ENCODE data around the gene MGP.

DNA sequence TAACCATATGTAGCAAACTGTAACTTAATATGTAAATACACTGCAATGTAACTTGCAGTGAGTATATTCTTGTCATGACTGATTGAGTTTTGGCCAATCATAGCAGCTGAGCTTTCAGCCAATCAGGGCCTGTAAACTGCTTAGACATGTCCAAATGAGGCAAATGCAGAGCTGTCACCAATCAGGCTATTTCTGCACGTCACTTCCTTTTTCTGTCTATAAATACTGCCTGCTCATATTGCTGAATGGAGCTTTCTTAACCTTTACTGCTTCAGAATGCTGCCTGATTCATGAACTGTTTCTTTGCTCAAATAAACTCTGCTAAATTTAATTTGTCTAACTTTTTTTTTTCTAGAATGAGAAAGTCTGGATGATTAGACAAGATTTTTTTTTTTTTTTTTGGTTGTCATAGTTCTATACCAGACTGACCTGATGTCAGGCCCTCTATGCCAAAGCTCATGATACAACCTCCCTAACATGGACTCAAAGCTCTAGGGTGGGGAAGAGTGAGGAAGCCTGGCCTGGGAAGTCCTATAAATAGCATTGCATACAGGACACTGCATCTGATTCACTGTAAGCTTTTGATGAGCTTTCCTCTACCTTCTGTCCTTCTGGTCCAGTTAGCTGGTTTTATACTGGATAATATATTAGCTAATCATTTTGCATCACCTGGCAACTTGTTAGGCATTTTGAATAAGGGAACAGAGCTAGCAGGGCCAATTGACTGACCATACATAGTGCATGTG, 12.0 kb downstream of the MGP start:
- TF ChIP-seq ZNF841 (CRISPR knock-in tag; IDR thresholded peaks at IDR 0.05; ENCODE audit: borderline replicate concordance) (no peak), CTCF (CRISPR knock-in tag; IDR thresholded peaks at IDR 0.05) (no peak), NR2F1 (CRISPR knock-in tag; IDR thresholded peaks at IDR 0.05) (no peak), MAX (IDR thresholded peaks at IDR 0.05) (no peak), CEBPB (IDR thresholded peaks at IDR 0.05; ENCODE audit: borderline replicate concordance, low read depth, low read length) (no peak), ZNF292 (CRISPR knock-in tag; IDR thresholded peaks at IDR 0.05; ENCODE audit: borderline replicate concordance, low read depth) (no peak)
